ENCODE measurements around the gene FCER2.

GRCh38 chr19:7746903-7747884 lies 45.3 kb upstream of the FCER2 start, which contains the start of gene CD209:
- TF ChIP-seq, protein P1, sequence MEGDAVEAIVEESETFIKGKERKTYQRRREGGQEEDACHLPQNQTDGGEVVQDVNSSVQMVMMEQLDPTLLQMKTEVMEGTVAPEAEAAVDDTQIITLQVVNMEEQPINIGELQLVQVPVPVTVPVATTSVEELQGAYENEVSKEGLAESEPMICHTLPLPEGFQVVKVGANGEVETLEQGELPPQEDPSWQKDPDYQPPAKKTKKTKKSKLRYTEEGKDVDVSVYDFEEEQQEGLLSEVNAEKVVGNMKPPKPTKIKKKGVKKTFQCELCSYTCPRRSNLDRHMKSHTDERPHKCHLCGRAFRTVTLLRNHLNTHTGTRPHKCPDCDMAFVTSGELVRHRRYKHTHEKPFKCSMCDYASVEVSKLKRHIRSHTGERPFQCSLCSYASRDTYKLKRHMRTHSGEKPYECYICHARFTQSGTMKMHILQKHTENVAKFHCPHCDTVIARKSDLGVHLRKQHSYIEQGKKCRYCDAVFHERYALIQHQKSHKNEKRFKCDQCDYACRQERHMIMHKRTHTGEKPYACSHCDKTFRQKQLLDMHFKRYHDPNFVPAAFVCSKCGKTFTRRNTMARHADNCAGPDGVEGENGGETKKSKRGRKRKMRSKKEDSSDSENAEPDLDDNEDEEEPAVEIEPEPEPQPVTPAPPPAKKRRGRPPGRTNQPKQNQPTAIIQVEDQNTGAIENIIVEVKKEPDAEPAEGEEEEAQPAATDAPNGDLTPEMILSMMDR (IDR thresholded peaks at IDR 0.05; ENCODE audit: low read depth, low read length, poor library complexity, severe bottlenecking), result no peak
- TF ChIP-seq EZH2phosphoT487 (IDR thresholded peaks at IDR 0.05; ENCODE audit: borderline replicate concordance, low read length), result no peak
